ENCODE data around the gene SUGT1.
"Not testable (repeated sequence)": the region's sequence is repeated elsewhere in the genome, so short reads cannot be mapped to it uniquely, and the experiment has no call there.

Gene SUGT1

DNA sequence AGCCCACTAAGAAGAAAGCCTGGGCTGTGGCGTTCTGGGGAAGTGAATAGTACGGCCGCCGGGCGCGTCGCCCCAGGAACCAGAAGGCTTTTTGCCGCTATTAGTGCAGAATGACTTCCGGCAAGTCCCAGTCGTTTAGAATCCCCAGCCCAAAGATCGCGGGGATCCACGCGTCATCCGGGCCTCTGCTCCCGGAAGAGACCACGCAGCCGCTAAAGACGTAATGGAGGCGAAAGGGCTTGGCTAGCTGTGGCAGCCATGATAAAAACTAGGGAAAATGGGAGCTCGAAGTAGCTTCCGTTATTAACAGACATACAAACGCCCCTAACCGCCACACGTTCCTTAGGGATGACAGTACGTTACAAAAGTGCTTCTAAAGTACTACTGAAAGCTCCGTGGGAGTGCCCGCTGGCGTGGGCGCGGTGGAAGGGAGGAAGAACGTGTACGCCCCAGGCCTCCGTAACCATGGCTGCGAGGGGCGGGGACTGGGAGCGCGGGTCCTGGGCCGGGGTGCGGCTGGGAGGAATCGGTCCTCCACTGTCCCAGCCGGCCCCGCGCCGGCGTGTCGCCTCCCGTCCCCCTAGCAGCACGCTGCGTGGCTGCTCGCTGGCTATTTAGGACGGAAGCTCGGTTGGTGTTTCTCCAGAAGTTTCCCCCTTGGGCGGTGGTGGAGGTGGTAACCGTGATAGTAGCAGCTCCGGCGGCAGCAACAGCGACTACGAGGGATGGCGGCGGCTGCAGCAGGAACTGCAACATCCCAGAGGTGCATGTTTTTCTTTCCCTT lies at the start of gene SUGT1:
Gene SUGT1 (plus strand): TSS at position 641 of the 784 bp plus-strand sequence. CDS start 85 bp downstream, at position 726.
- peak; percentile 91 for DNase-seq (ENCODE audit: low read depth)

DNA sequence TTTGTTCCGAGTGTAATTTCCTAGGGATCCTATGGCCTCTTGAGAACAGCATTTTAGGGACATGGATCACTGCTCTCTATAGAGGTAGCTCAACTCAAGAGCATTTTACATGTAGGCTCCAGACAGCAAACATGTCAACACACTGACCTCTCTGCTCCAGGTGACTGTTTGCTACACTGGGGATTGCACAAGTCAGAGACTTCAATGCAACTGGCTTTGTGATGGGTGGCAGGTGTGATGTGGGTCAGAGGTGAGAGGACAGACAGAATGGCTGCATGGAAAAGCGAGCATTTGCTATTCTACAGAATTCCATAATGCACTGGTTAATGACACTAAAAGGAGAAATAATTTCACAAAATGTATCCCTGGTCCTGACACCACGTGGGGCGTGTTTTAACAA lies 49.3 kb upstream of the SUGT1 start:
- not testable (repeated sequence) for DNase-seq (ENCODE audit: low read depth)

DNA sequence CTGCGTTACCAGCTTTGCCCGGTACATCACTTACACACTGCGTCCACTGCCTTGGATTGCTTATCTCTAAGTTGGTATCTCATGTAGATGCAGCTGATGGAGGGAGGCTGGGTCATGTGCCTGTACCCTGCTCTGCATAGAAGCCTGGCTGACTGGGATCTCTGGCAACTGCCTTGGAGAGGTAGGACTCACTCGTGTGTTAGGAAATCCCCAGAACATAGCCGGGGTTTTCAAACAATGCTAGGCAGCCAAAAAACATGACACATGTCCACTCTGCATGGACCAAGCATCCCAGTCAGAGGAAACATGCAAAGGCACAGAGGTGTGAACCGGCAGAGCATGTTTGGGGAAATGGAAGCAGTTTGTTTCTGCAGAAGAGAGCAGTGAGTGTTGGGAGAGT lies 46.5 kb upstream of the SUGT1 start:
- not testable (repeated sequence) for DNase-seq (ENCODE audit: low read depth)

DNA sequence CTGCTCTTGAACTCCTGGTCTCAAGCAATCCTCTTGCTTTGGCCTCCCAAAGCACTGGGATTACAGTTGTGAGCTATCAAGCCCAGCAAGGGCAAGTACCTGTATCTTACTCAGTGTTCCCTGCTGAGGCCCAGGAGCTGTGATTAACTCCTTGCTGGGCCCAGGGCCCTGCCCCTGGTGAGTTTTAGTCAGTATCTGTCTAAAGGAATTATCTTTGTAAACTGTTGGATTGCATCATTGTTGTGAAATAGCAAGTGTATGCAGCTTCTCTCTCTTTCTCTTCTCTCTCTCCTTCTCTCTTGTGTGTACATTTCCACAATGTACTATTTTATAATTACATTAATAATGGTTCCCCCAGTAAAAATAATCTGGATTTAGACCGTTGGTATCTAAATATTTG lies 45.8 kb upstream of the SUGT1 start:
- not testable (repeated sequence) for DNase-seq (ENCODE audit: low read depth)

DNA sequence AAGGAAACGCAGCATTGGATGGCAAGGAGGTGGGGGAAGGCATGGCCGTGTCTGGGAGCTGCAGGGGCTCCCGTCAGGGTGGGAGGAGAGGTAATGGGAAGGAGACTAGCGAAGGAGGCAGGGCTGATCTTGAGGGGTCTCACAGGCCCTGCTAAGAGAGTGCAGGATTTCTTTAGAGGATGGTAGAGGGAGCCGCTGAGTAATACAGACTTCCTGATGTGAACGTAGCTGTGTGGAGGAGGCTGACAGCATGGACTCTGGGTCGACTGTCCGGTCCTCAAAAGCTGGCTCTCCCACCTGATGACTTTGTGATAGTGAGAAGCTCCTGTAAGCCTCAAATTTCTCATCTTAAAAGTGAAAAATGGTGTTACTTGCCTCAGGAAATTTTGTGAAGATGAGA lies 44.5 kb upstream of the SUGT1 start:
- not testable (repeated sequence) for DNase-seq (ENCODE audit: low read depth)

GRCh38 chr13:52609013-52609606 lies 43.5 kb upstream of the SUGT1 start:
- DNase-seq (ENCODE audit: low read depth), result not testable (repeated sequence)

GRCh38 chr13:52610158-52610557 lies 42.5 kb upstream of the SUGT1 start:
- not testable (repeated sequence) for DNase-seq (ENCODE audit: low read depth)

- no peak for DNase-seq (ENCODE audit: low read depth)
Observed at GRCh38 chr13:52615134-52615801, 37.4 kb upstream of the SUGT1 start.

GRCh38 chr13:52615812-52616211 lies 36.8 kb upstream of the SUGT1 start:
- DNase-seq (ENCODE audit: low read depth), result no peak

DNA sequence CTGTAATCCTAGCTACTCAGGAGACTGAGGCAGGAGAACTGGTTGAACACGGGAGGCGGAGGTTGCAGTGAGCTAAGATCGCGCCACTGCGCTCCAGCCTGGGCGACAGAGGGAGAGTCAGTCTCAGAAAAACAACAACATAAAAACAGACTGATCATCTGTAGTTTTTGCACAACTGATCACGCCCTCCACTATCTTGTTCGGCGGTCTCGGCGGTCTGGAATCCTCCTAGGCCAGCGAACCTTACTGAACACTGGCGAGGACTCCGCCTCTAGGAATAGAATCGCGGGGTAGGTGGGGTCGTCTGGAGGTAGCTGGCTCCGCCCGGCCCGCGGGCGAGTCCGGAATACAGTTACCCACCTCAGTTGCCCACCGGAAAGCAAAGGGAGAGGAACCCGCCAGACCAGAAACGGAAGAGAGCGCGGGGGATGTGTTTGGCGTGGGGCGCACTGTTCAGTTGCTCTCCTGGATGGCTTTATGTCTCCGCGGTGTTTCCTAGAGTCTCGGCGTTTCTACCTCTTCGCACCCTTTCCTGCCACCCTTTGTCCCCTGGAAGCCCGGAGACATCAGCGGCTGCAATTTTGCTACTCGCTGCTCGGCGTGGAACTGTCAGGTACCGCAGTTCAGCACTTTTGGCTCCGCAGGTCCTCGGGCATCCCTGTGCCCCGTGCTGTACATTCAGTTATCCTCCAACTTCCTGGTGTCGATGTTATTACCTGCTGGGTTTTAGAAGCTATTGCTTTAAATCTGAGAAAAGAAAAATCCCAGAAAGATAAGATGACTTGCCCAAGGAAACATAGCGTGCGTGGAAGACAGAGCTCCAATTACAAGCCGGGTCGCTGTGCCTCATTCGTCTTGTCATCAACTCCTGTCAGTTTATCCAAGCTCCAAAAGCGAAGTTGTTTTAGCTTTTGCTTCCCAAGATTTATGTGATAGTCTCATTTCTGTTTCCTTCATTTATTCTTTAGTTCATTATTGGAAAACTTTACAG lies 35.3 kb upstream of the SUGT1 start:
- DNase-seq (ENCODE audit: low read depth), result peak; percentile 75

DNA sequence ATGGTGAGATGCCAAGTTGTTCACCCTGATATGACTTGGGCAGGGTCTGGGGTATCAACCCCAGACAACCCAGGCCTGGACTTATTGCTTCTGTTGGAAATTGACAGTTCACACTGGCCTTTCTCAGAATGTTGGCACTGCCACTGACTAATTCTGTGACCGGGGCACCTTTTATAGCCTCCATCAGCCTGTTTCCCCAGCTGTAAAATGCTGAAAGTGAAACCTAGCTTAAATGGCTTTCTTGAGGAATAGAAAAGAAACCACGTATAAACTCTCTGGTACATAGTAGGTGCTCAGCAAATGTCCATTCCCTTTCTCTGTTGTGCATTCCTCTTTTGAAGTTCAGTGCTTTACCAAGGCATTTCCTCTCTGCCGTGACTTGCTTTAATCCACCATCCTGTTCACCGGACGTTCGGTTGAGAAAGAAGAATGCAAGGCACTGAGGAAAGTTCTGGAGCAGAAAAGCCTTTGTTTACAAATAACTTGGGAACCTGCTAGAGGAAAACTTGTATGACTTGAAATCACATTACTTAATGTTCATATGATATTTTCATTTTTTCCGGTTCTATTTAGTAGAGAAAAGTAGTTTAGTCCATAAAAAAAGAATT lies 21.4 kb upstream of the SUGT1 start:
- DNase-seq (ENCODE audit: low read depth), result not testable (repeated sequence)

- no peak for DNase-seq (ENCODE audit: low read depth)
Observed at GRCh38 chr13:52638666-52639328, 13.8 kb upstream of the SUGT1 start.

DNA sequence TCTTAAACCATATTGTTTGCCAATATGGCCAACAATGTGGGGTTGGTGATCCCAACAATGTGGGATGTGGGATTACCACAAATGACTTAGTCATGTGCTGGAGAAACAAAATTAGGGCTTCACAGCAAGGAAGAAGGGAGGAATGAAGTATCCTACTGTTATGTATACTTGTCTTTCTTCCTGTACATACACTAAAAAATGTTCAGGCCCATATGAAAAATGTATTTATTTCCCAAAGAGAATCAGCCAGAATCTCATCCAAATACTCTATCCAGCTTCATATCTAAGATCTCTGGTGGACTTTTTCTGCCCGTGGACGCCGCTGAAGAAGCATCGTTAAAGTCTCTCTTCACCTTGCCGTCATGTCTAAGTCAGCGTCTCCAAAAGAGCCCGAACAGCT lies 10.5 kb upstream of the SUGT1 start, which contains the start of gene HNRNPA1L2:
Gene HNRNPA1L2 (plus strand): TSS at position 301 of the 400 bp plus-strand sequence. CDS start 62 bp downstream, at position 363.
- no peak for DNase-seq (ENCODE audit: low read depth)

DNA sequence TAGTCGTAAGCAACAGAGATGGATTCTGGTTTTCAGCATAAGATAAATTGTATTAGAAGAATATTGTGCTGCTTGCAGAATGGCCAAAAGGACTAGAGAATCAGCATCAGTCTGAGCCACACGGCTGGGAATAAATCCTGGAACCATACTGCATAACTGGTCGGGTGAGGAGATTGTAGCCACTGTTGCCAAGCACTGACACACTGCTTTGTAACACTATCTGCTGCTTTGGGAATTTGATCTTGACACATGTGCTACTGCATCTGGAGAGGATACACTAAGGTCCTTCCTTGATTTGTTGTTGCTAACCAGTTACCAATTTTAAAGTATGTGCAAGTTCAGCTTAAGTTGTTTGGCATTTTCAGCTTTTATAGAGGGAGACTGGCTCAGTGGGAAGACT lies 8.5 kb upstream of the SUGT1 start:
- no peak for DNase-seq (ENCODE audit: low read depth)

DNA sequence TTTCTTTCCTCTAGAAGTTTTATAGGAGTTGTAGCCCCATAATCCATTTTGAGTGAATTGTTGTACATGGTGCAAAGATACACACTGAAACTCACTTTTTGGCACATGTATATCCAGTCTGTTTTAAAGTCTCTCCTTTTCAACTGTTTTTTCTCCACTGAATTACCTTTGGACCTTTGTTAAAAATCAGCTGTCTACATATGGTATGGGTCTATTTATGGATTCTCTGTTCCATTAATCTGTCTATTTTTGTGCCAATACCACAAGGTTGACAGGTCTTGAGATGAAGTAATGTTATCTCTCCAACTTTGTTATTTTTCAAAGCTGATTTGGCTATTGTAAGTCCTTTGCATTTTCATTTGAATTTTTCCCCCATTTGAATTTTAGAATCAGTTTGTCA lies 5.7 kb upstream of the SUGT1 start:
- no peak for DNase-seq (ENCODE audit: low read depth)

DNA sequence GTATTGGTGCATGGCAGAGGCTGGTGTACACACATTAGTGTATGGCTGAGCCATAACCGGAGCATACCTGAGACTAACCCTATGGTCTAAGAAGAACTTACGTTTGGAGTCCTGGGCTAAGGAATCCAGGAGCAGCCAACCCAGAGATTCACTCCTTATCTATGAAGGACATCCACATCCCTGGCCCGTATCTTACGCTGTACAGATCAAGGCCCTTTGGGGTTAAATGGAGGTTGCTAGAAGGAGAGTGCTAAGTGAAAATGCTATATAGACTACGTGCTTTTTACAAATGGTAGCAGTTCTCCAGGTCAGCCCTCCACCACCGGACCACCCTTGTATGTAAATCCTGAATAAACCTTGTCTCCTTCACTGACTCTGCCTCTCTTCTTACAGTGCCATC lies 1.9 kb upstream of the SUGT1 start:
- DNase-seq (ENCODE audit: low read depth), result no peak

GRCh38 chr13:52651897-52652195 lies 790 bp upstream of the SUGT1 start:
- DNase-seq (ENCODE audit: low read depth), result no peak

- DNase-seq (ENCODE audit: low read depth), result no peak
Observed at GRCh38 chr13:52652980-52653303, 306 bp downstream of the SUGT1 start.

DNA sequence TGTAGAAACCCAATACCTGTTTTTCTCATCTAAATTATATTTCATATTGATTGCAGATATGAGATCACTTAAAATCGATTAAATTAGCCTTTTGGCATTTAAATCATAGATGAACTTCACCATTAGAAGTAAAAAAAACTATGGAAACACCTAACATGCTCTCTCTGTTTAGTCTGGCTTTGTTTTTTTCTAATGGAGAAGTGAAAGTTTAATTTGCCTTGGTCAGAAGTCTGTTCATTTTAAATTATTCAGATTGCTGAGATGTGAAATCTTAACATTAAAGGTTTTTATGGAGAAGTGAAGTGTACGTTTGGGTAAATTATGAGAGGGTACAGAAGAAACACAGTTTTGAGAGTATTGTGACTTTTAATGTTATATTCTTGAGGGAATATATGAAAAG lies 6.7 kb downstream of the SUGT1 start:
- no peak for DNase-seq (ENCODE audit: low read depth)

DNA sequence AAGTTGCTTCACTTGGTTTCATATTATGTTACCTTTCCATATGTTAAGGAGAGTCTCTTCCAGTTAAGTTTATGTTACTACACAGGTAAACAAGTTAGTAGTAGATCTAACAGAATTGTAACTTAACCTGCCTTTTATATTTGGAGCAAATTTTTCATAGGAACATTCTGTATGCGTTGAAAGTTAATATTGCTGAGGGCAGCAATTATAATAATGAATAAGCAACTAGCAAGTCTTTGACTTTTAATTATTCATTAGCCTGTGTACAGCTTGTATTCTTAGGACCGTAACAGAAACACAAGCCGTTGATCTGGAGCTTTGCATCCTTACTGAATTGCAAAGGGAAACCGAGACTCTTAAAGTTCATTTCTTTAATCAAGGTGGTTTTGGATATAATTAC lies 11.6 kb downstream of the SUGT1 start:
- DNase-seq (ENCODE audit: low read depth), result no peak

- no peak for DNase-seq (ENCODE audit: low read depth)
Observed at GRCh38 chr13:52665325-52665724, 12.7 kb downstream of the SUGT1 start.

Data from activated T-helper 9 cell treated with anti-CD3 and anti-CD28 coated beads, Interleukin-2, amount 50 U/mL, for 16 hours (primary cell).